Measurements from ENCODE around the gene MAD1L1.

MAD1L1 gene

DNA sequence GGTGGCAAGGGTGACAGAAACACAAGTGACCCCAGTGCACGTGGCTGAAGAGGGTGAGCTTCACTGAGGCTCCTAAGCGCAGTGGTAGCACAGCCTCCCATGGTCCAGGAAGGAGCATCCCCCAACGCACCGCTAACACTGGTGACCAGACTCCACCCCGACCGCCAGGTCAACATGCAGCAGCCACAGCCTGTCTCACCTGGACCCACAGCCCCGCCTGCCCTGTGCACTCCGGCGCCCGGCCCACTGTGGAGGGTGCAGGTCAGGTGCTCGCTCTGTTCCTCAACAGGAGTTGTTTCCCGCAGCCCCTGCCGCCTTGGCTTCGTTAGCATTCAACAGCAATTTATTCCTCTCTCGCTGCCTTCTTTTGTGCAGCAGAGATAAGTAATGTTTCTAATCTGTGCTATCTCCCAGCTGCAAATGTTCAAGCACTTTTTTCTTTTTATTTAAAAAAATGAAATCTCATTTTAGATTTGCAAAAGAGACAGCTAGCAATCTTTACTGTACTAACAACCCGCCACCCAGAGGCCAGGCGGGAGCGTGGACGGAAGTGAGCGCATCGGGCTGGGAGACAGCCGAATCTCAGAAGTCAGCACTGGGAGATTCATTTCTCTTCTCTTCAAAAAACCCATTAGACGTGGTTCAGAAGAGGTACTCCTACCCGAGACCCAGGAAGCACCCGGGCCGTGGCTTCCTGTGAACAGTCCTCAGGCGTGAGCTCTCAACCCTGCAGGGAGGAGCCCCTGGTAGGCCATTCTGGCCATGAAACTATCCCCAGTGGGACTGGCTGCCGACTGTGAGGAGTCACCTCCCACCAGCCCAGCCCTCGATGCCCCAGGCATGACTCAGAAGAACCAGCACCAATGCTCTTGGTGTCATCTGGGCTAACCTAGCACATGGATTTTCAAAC, 133.4 kb downstream of the MAD1L1 start:
- peak; percentile 75 for DNase-seq

DNA sequence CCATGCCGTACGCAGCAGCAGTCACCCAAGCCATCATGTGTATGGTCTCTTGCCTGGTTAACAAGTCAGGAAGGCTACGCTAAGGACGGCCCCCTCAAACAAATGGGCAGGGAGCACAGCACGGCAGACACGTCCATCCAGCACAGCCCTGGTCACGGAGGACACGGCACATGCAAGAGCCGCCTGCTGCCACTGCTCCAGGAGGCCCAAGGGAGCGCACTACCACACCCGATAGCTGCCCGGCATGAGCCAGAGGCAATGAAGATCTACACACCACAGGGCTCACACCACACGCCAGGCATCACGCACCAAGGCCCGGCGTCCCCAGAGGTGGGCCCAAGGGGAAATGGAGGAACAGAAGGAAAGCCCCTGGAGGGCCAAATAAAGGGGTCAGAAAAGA, 134.2 kb downstream of the MAD1L1 start:
- no peak for DNase-seq

- DNase-seq, result no peak
Measured at GRCh38 chr7:2098056-2098455, 134.7 kb downstream of the MAD1L1 start.

- no peak for DNase-seq
Measured at GRCh38 chr7:2097492-2097891, 135.3 kb downstream of the MAD1L1 start.

- peak; percentile 42 for DNase-seq
Measured at GRCh38 chr7:2096692-2097387, 135.9 kb downstream of the MAD1L1 start.

GRCh38 chr7:2095436-2095835, 137.3 kb downstream of the MAD1L1 start:
- DNase-seq, result no peak

GRCh38 chr7:2094454-2095045, 138.2 kb downstream of the MAD1L1 start:
- DNase-seq, result no peak

DNA sequence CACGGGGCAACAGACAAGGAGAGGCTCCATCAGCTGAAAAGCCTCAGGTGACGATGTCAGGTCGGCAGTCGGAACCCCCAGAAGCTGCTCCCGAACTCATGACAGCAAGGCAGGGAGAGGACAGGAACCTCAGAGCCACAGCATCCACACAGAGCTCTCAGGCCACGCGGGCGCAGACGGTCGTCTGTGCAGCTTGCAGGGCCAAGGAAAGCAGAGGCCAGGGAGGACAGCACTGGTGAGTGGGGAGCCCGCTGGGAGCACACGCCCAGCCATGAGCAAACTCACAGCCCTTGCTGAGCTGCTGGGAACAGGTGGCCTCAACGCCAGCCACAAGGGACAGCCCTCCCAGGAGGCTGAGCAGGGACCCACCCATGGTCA, 138.9 kb downstream of the MAD1L1 start:
- DNase-seq, result no peak

DNA sequence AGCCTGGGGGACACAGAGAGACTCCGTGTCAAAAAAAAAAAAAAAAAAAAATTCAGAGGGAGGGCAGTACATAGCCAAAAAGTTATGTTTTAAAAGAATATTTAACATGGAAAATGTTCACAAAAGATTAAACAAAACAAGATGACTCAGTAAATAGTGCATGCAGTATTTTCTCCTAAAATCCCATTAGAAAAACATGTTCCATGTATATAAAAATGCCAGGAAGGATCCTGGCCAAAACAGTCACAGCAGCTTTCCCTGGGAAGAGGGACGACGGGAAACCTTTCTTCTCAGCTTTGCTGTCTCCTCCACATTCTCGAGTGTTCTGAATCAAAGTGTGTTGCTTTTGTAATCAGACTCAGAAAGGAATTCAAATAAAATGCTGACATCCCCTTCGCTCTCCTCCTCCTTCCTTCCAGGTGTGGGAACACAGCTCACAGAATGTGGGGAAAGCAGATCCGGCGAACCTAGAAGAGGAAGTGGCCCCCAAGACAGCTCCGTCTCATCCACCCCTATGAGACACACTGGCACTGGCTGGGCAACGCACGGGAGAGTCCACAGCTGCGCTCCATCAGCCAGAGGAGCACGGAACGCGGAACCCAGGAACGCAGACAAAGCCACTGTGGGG, 139.4 kb downstream of the MAD1L1 start:
- no peak for DNase-seq

GRCh38 chr7:2092279-2092678, 140.5 kb downstream of the MAD1L1 start:
- no peak for DNase-seq

DNA sequence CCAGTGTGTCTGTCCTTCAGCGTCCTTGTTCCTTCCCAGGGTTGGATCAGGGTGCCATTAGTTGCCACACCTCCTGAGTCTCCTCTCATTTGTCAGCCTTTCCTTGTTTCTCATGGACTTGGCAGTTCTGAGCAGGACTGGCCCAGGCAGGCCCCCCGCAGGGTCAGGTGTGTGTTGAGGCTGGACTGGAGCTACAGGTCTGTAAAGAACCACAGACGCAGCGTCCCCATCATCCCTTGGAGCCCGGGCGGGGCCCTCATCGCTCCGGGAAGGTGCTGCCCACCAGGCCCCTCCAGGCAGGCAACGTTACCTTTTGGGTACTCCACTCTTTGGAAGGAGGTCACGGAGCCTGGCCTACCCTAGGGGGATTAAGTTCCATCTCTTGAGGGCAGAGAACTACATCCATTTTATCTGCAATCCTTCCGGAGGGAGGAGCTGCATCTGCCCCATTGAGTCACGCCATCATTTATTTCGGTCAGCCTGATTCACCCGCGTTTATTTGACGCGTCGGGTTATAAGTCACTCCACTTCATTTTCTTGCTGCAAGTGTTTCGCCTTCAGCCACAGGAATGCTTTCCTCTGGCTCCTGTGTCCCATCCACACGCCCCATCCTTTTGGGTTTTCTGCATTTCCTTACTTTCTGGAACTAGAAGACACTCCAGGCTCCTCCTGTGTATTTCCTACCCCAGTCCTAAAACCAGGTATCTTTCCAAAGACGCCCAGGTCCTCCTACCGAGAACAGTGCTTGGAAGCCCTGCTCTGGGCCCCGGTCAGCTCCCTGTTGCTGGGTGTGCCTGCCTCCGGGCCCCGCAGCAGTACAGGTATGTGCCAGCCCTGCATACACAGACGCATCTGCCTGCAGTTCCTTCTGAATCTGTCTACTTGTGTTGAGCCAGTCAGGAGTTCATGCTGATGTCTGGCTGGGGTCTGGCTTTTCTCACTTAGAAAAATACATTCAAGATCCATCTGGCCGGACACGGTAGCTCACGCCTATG, 141.9 kb downstream of the MAD1L1 start:
- no peak for DNase-seq

DNA sequence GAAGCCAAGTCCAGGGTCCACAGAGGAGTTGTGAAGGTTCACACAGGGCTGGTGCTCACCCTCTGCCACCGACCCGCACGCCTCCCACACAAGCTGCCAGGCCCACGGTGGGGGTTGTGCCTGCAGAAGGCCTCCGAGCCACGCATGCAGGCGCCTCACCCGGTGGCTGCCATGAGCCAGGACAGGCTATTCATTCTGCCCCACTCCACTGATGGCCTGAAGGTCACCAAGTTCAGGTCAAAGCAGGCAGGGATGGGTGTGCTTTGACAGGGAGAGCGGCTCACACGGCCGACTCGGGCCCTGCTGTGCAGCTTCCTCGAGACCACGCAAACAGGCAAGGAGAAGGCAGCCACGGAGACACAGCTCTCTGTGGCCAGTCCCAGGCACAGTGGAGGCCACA, 143.9 kb downstream of the MAD1L1 start:
- no peak for DNase-seq

DNA sequence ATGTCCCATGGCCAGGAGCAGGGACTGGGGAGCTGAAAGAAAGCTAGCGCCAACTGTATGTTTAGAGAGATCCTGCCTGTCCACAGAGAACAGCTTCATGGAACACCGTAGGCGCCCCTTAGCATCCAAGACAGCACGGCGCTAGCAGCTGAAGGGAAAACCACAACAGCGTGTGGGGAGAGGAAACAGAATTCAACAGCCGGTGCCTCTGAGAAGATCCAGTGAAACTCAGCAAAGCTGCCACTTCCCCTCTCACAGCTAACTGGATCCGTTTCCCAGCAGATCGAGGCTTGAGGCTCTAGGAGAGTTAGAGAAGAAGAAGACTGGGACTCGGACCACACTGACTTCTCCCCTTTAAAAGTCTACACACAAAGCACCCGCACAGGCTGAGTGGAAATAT, 145.0 kb downstream of the MAD1L1 start:
- peak; percentile 95 for DNase-seq

DNA sequence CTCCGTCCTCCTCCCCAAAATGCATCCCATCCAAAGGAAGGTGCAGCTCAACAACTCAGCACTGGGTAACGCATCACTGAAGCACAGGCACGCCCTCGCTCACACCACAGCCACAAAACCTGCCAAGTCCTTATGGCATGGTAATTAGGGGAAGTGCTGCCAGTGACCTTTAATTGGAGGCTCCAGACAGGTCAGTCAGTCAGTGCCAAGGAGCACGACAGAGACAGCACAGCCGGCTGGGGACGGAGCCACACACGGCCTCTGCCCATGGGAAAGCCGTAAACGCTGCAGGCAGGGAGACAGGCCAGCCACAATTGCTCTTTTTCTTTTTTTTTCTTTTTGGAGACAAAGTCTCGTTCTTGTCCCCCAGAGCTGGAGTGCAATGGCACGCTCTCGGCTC, 146.5 kb downstream of the MAD1L1 start:
- peak; percentile 48 for DNase-seq

DNA sequence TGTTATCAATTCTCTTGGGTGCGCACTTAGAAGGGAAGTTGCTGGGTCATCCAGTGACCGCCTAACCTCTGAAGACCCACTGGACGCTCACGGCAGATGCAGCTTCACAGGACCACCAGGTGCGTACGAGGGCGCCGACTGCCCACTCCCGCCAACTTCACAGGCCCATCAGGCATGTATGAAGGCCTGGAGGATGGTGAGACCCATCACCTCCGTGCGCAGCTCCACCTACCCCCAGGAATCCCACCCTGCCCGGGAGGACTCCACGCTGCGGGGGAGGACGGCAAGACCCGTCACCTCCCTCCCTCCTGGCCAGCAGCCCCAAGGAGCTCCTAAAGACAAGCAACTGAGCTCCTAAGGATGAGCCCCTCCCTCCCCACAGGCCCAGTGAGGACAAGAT, 146.9 kb downstream of the MAD1L1 start:
- no peak for DNase-seq

GRCh38 chr7:2084781-2085505, 147.8 kb downstream of the MAD1L1 start:
- DNase-seq, result no peak

- no peak for DNase-seq
Measured at GRCh38 chr7:2084331-2084730, 148.4 kb downstream of the MAD1L1 start.

DNA sequence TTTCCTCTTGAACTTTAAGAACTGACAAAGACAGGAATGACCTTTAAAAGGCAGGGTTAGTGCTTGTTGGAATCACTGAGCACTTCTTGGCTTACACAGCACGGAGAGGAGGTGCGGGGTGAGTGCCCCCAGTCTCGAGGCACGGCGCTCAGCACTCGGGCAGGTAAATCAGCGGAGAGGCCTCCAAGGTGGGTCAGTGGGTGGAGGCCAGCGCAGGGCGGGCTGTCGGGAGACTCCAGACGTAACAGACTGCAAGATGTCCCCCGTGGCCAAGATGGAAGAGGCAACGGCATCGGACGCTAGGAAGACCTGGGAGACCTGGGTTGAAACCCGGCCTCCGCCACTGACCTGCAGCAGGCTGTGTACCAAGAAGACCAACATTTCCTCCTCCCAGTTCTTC, 149.4 kb downstream of the MAD1L1 start:
- no peak for DNase-seq

DNA sequence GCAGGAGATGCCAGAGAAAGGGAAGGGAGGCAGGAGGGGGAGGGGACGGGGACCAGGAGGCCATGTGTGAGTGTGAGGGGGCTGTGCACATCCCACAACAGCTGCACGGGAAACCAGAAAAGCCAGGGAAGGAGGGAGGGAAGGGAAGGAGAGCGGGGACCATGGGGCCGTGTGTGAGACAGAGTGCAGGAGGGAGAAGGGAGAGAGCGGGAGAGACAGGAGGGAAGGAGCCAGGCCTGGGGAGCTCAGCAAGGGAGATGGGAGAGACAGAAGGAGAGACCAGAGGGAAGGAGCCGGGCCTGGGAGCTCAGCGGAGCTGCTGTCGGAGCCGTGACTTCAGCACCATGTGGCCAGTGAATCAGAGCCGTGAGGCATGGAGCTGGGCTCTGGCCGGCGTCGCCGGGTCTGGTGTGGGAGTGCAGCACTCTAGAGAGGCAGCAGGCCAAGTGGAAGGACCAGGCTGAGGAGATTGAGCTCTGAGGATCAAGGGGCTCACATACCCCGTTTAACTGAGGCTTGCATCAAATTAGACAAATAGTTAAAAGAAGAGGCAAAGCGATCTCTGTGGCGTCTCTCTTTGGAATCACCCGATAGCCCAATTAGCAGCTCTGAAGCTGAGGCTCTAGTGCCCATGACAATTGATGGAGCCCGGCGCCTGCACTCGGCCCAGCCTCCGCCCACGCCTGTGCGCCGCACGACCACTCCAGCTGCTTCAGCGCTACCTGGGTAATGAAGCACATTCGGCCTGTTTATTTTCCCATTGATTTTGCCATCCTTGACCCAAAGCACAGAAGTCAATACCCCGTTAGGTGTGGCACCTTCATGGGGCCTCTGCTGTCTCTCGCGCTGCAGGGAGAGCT, 150.4 kb downstream of the MAD1L1 start:
- no peak for DNase-seq

- DNase-seq, result no peak
Measured at GRCh38 chr7:2081526-2082135, 151.1 kb downstream of the MAD1L1 start.
